Measurements from ENCODE around the gene JADE1. TPM values are rescaled to one million over a fixed set of nuclear protein-coding genes. Genes with fewer than 3 reads are reported as not detected.

The JADE1 gene
- total RNA-seq, 4 donors from 2014 or later, result 18.7 to 50.2 (median 35.7) TPM

- Histone ChIP-seq H3K4me1 (no peaks in the 10 kb centered on the region), H3K9me3 (no peaks in the 10 kb centered on the region), H3K27ac (no peak overlapping the region), H3K27me3 (no peaks in the 10 kb centered on the region), H3K4me3 (no peak overlapping the region), H3K36me3 (no peaks in the 10 kb centered on the region)
- TF ChIP-seq CTCF (IDR thresholded peaks at IDR 0.05), result no peak
- TF ChIP-seq POLR2A (IDR thresholded peaks at IDR 0.05), result no peak
- intact Hi-C loops (cut with DNase I; ENCODE audit: low total_unique reads), result no loop called here
- DNase-seq, result no peak
Observed at GRCh38 chr4:128831531-128832242, 22.2 kb downstream of the JADE1 start.

GRCh38 chr4:128832243-128832625 lies 22.7 kb downstream of the JADE1 start:
- intact Hi-C loops (cut with DNase I; ENCODE audit: low total_unique reads), result no loop called here
- no peaks in the 10 kb centered on the region for H3K36me3 ChIP-seq
- TF ChIP-seq CTCF (IDR thresholded peaks at IDR 0.05) (no peak), POLR2A (IDR thresholded peaks at IDR 0.05) (no peak)
- H3K27me3 ChIP-seq, result no peaks in the 10 kb centered on the region
- no peaks in the 10 kb centered on the region for H3K9me3 ChIP-seq
- no peak overlapping the region for H3K4me3 ChIP-seq
- H3K4me1 ChIP-seq, result no peaks in the 10 kb centered on the region
- DNase-seq, result no peak
- no peak overlapping the region for H3K27ac ChIP-seq

GRCh38 chr4:128835498-128836222 lies 26.2 kb downstream of the JADE1 start:
- Histone ChIP-seq H3K27ac (no peak overlapping the region), H3K4me3 (no peak overlapping the region), H3K4me1 (no peaks in the 10 kb centered on the region), H3K9me3 (no peaks in the 10 kb centered on the region), H3K36me3 (no peaks in the 10 kb centered on the region), H3K27me3 (no peaks in the 10 kb centered on the region)
- intact Hi-C loops (cut with DNase I; ENCODE audit: low total_unique reads), result no loop called here
- no peak for TF ChIP-seq CTCF (IDR thresholded peaks at IDR 0.05)
- no peak for TF ChIP-seq POLR2A (IDR thresholded peaks at IDR 0.05)
- peak; percentile 38 to 66 for DNase-seq

GRCh38 chr4:128837198-128837597 lies 27.7 kb downstream of the JADE1 start:
- no peak overlapping the region for H3K27ac ChIP-seq
- no peaks in the 10 kb centered on the region for H3K4me1 ChIP-seq
- intact Hi-C loops (cut with DNase I; ENCODE audit: low total_unique reads), result no loop called here

More at GRCh38 chr4:128837198-128837597, 27.7 kb downstream of the JADE1 start:
- no peak for DNase-seq
- Histone ChIP-seq H3K9me3 (no peaks in the 10 kb centered on the region), H3K27me3 (no peaks in the 10 kb centered on the region), H3K36me3 (no peaks in the 10 kb centered on the region), H3K4me3 (no peak overlapping the region)
- TF ChIP-seq CTCF (IDR thresholded peaks at IDR 0.05), result no peak
- TF ChIP-seq POLR2A (IDR thresholded peaks at IDR 0.05), result no peak
